NCI-H187 (cell line): ENCODE measurements around the gene ATP6AP2.
A peak's percentile ranks its signal among the peaks of the same experiment; 100 is the strongest.
"Not testable (repeated sequence)": the region's sequence is repeated elsewhere in the genome, so short reads cannot be mapped to it uniquely, and the experiment has no call there.

Experiments used
- DNase-seq, 2 experiments: peaks; one replicate each; lab custom pipeline; 2025; lab: John Stamatoyannopoulos, UW

ATP6AP2 gene

GRCh38 chrX:40575411-40575810, 5.4 kb upstream of the ATP6AP2 start:
- not testable (repeated sequence) for DNase-seq

GRCh38 chrX:40576291-40576690, 4.5 kb upstream of the ATP6AP2 start:
- no peak for DNase-seq

GRCh38 chrX:40578039-40578695, 2.6 kb upstream of the ATP6AP2 start:
- DNase-seq = peak in 1 of 2 experiments; percentile 6

GRCh38 chrX:40579141-40579540, 1.6 kb upstream of the ATP6AP2 start:
- no peak for DNase-seq

- DNase-seq = no peak
These were observed 752 bp upstream of the ATP6AP2 start for GRCh38 chrX:40579900-40580536.

GRCh38 chrX:40581336-40581920, 658 bp downstream of the ATP6AP2 start:
- DNase-seq = no peak

GRCh38 chrX:40582178-40582577, 1.4 kb downstream of the ATP6AP2 start:
- not testable (repeated sequence) for DNase-seq

- no peak for DNase-seq
These were observed 2.0 kb downstream of the ATP6AP2 start for GRCh38 chrX:40582811-40583210.

- not testable (repeated sequence) for DNase-seq
These were observed 6.9 kb downstream of the ATP6AP2 start for GRCh38 chrX:40587623-40588022.

- not testable (repeated sequence) for DNase-seq
These were observed 9.0 kb downstream of the ATP6AP2 start for GRCh38 chrX:40589616-40590321.

- no peak for DNase-seq
These were observed 22.7 kb downstream of the ATP6AP2 start for GRCh38 chrX:40603446-40603845.

- no peak for DNase-seq
These were observed 26.6 kb downstream of the ATP6AP2 start for GRCh38 chrX:40607381-40607780.

GRCh38 chrX:40612511-40612910, 31.7 kb downstream of the ATP6AP2 start:
- no peak for DNase-seq

- no peak for DNase-seq
These were observed 35.2 kb downstream of the ATP6AP2 start for GRCh38 chrX:40615976-40616375.

- DNase-seq = no peak
These were observed 36.8 kb downstream of the ATP6AP2 start for GRCh38 chrX:40617566-40617965.

- no peak for DNase-seq
These were observed 41.8 kb downstream of the ATP6AP2 start for GRCh38 chrX:40622479-40623138.

- no peak for DNase-seq
These were observed 42.4 kb downstream of the ATP6AP2 start, which contains the start of gene MPC1L for GRCh38 chrX:40623139-40623536. Gene MPC1L (plus strand): TSS chrX:40623428. CDS start chrX:40623566, 138 bp downstream.

- no peak for DNase-seq
These were observed 42.9 kb downstream of the ATP6AP2 start for GRCh38 chrX:40623665-40624064.

GRCh38 chrX:40625294-40625693, 44.5 kb downstream of the ATP6AP2 start:
- no peak for DNase-seq

GRCh38 chrX:40628506-40628905, 47.7 kb downstream of the ATP6AP2 start:
- DNase-seq = no peak

- no peak for DNase-seq
These were observed 51.4 kb downstream of the ATP6AP2 start for GRCh38 chrX:40632199-40632598.

GRCh38 chrX:40637687-40638086, 56.9 kb downstream of the ATP6AP2 start:
- no peak for DNase-seq
